ENCODE results near the gene RGS7.

Gene RGS7

GRCh38 chr1:240935920-240936319, 421.1 kb downstream of the RGS7 start:
- TF ChIP-seq, protein P1, sequence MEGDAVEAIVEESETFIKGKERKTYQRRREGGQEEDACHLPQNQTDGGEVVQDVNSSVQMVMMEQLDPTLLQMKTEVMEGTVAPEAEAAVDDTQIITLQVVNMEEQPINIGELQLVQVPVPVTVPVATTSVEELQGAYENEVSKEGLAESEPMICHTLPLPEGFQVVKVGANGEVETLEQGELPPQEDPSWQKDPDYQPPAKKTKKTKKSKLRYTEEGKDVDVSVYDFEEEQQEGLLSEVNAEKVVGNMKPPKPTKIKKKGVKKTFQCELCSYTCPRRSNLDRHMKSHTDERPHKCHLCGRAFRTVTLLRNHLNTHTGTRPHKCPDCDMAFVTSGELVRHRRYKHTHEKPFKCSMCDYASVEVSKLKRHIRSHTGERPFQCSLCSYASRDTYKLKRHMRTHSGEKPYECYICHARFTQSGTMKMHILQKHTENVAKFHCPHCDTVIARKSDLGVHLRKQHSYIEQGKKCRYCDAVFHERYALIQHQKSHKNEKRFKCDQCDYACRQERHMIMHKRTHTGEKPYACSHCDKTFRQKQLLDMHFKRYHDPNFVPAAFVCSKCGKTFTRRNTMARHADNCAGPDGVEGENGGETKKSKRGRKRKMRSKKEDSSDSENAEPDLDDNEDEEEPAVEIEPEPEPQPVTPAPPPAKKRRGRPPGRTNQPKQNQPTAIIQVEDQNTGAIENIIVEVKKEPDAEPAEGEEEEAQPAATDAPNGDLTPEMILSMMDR (conservative IDR thresholded peaks at IDR 0.05; ENCODE audit: control insufficient read depth, insufficient read depth, low read depth, low read length) = no peak
- no peak overlapping the region for H3K4me3 ChIP-seq (ENCODE audit: control insufficient read depth, low read depth, low read length)
- no peak for DNase-seq (ENCODE audit: low read depth)

- DNase-seq (ENCODE audit: low read depth) = no peak
- TF ChIP-seq, protein P1 (conservative IDR thresholded peaks at IDR 0.05; ENCODE audit: control insufficient read depth, insufficient read depth, low read depth, low read length) = no peak
- no peak overlapping the region for H3K4me3 ChIP-seq (ENCODE audit: control insufficient read depth, low read depth, low read length)
Measured at GRCh38 chr1:240931031-240931430, 426.0 kb downstream of the RGS7 start.

- no peak overlapping the region for H3K4me3 ChIP-seq (ENCODE audit: control insufficient read depth, low read depth, low read length)
- DNase-seq (ENCODE audit: low read depth) = no peak
- TF ChIP-seq, protein P1 (conservative IDR thresholded peaks at IDR 0.05; ENCODE audit: control insufficient read depth, insufficient read depth, low read depth, low read length) = no peak
Measured at GRCh38 chr1:240928265-240928664, 428.7 kb downstream of the RGS7 start.

GRCh38 chr1:240927821-240928220, 429.2 kb downstream of the RGS7 start:
- H3K4me3 ChIP-seq (ENCODE audit: control insufficient read depth, low read depth, low read length) = no peak overlapping the region
- no peak for DNase-seq (ENCODE audit: low read depth)
- TF ChIP-seq, protein P1 (conservative IDR thresholded peaks at IDR 0.05; ENCODE audit: control insufficient read depth, insufficient read depth, low read depth, low read length) = no peak

- DNase-seq (ENCODE audit: low read depth) = no peak
- H3K4me3 ChIP-seq (ENCODE audit: control insufficient read depth, low read depth, low read length) = no peak overlapping the region
- TF ChIP-seq, protein P1 (conservative IDR thresholded peaks at IDR 0.05; ENCODE audit: control insufficient read depth, insufficient read depth, low read depth, low read length) = no peak
Measured at GRCh38 chr1:240925273-240925672, 431.7 kb downstream of the RGS7 start.

DNA sequence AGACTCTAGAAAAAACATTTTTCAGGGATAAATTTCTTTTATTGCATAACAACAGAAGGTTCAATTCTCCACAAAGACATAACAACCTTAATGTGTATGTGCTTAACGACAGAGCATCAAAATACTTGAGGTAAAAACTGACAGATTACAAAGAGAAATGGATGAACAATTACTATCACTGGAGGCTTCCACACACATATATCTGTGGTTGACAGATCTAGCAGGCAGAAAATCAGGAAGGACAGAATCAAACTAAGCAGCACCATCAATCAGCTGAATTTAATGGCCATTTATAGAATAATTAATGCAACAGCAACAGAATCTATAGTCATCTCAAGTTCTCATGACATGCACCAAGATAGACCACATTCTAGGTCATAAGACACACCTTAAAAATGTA, 439.0 kb downstream of the RGS7 start:
- DNase-seq (ENCODE audit: low read depth) = no peak

More for the DNA sequence above, 439.0 kb downstream of the RGS7 start:
- TF ChIP-seq, protein P1 (conservative IDR thresholded peaks at IDR 0.05; ENCODE audit: control insufficient read depth, insufficient read depth, low read depth, low read length) = no peak
- no peak overlapping the region for H3K4me3 ChIP-seq (ENCODE audit: control insufficient read depth, low read depth, low read length)
